Esophagus squamous epithelium (tissue), 5 donors: ENCODE results near the gene ACAA1. TPM values are rescaled to one million over a fixed set of nuclear protein-coding genes. Genes with fewer than 3 reads are reported as not detected.

Experiments used
- DNase-seq: peaks from one replicate; lab custom pipeline; 2025; lab: John Stamatoyannopoulos, UW
- H3K27ac ChIP-seq, 4 donors: fragments of 200-600 bp; sonication (generic); one replicate each; pipeline ENCODE4 v1.5.1; 2016 to 2019; ENCODE audit warnings: mild to moderate bottlenecking in 1 of 4
- H3K27me3 ChIP-seq, 4 donors: fragments of 200-600 bp; sonication (generic); 1 replicate in 3 of 4; 2 replicates in 1 of 4; pipeline versions ENCODE4 v1.5.1 to v1.6.0; 2017 to 2021; ENCODE audit warnings: antibody characterized with exemption in 1 of 4
- H3K36me3 ChIP-seq, 3 donors: fragments of 200-600 bp; sonication (generic); one replicate each; pipeline ENCODE4 v1.5.1; 2016 to 2019
- H3K4me1 ChIP-seq, 3 donors: fragments of 200-600 bp; sonication (generic); one replicate each; pipeline ENCODE4 v1.5.1; 2017 to 2019
- H3K4me3 ChIP-seq, 4 donors: fragments of 200-600 bp; sonication (generic); 1 replicate in 3 of 4; 2 replicates in 1 of 4; pipeline ENCODE4 v1.5.1; 2016 to 2019; ENCODE audit warnings: mild to moderate bottlenecking in 2 of 4, moderate library complexity in 1 of 4
- H3K9me3 ChIP-seq, 3 donors: fragments of 200-600 bp; sonication (generic); one replicate each; pipeline ENCODE4 v1.5.1; 2016 to 2019
- CTCF ChIP-seq, 6 experiments: fragments of 450-650 bp in 4 of 6; fragments of 200-600 bp in 2 of 6; sonication (generic) in 2 of 6; IDR thresholded peaks; one replicate each; pipeline ENCODE4 v1.5.1; 2016 to 2019; ENCODE audit warnings: antibody characterized with exemption in 6 of 6, mild to moderate bottlenecking in 4 of 6, moderate library complexity in 4 of 6
- POLR2A ChIP-seq, 4 donors: fragments of 450-650 bp; IDR thresholded peaks; one replicate each; pipeline ENCODE4 v1.6.1; 2017; ENCODE audit warnings: antibody characterized with exemption in 4 of 4, mild to moderate bottlenecking in 4 of 4, moderate library complexity in 3 of 4
- WGBS, 2 donors: methylation state at CpG; one replicate each; pipeline ENCODE4 v1.1.5; 2018; 5-methylcytosine and 5-hydroxymethylcytosine counted together
- intact Hi-C: fragments of 100-400 bp; cut with DNase I; formaldehyde crosslinking; loops from one replicate; pipeline ENCODE4 v1.15.0; 2022
- total RNA-seq, 4 donors: library from RNA; depleted of rRNA; stranded (reverse); fragments of >200 nt; gene quantifications; one replicate each; pipeline ENCODE4 v1.1.0, GENCODE V29; 2016
- donor health status: DM: yes; HTN: yes; CAD: no.

The ACAA1 gene
- total RNA-seq, 4 donors from 2014 or later, result 63.5 to 75.2 (median 68.7) TPM

DNA sequence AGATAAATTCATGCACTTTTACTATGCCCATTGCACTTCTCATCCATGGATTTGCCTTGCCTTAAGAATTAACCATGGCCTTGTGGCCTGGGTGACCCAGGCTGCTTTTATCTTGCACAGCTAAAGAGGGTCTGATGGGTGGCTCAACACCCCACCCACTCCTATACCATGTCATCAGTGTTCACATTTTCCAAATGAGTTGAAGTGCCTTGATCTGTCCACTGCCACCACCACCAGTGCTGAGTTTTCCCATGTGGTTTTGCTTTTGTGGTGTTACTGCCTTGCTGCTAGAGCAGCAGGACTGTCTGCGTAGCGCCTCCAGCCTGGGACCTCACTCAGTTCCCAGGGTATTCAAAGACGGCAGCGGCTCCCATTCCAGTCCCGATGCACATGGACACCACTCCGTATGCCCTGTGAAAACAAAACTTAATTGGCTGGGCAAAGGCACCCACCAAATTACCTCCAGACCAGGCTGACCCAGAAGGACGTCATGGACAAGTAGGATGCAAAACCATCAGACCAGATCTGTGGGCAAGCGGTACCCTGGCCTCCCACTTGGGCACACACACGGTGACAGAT is 14.1 kb downstream of the ACAA1 start:
- 83 to 100% methylated on average over 1 to 7 of the region's 9 CpGs for WGBS, 2 donors
- Histone ChIP-seq H3K27ac (no peak overlapping the region), H3K4me3 (no peak overlapping the region), H3K9me3 (no peaks in the 10 kb centered on the region), H3K4me1 (peaks cover 0 to 5% (median 0%) of the 10 kb centered on the region in 3 donors), H3K36me3 (peaks cover 40 to 84% (median 50%) of the 10 kb centered on the region in 3 donors), H3K27me3 (no peaks in the 10 kb centered on the region)
- DNase-seq, result no peak
- intact Hi-C loops, result no loop called here
- TF ChIP-seq CTCF (IDR thresholded peaks at IDR 0.05) (no peak), POLR2A (IDR thresholded peaks at IDR 0.05) (no peak)

- intact Hi-C loops, result no loop called here
Observed at GRCh38 chr3:38121832-38122461, 15.0 kb downstream of the ACAA1 start.

GRCh38 chr3:38121451-38121831 is 15.5 kb downstream of the ACAA1 start:
- Histone ChIP-seq H3K4me1 (peaks cover 0 to 5% (median 0%) of the 10 kb centered on the region in 3 donors), H3K9me3 (no peaks in the 10 kb centered on the region), H3K27ac (no peak overlapping the region), H3K27me3 (no peaks in the 10 kb centered on the region), H3K4me3 (no peak overlapping the region), H3K36me3 (peaks cover 36 to 70% (median 38%) of the 10 kb centered on the region in 3 donors)
- no peak for DNase-seq
- intact Hi-C loops, result no loop called here
- 63% methylated on average over 1 of the region's 9 CpGs; no CpG with 5 or more reads in 1 of the 2 donors for WGBS, 2 donors
- no peak for TF ChIP-seq POLR2A (IDR thresholded peaks at IDR 0.05)
- TF ChIP-seq CTCF (IDR thresholded peaks at IDR 0.05), result no peak

More at GRCh38 chr3:38121832-38122461, 15.0 kb downstream of the ACAA1 start:
- Histone ChIP-seq H3K4me1 (peaks cover 0 to 5% (median 0%) of the 10 kb centered on the region in 3 donors), H3K27ac (no peak overlapping the region), H3K27me3 (no peaks in the 10 kb centered on the region), H3K4me3 (no peak overlapping the region), H3K9me3 (no peaks in the 10 kb centered on the region), H3K36me3 (peaks cover 39 to 75% (median 43%) of the 10 kb centered on the region in 3 donors)
- TF ChIP-seq POLR2A (IDR thresholded peaks at IDR 0.05) (no peak), CTCF (IDR thresholded peaks at IDR 0.05) (no peak)
- 83 to 92% methylated on average over 1 to 2 of the region's 13 CpGs for WGBS, 2 donors
- no peak for DNase-seq

DNA sequence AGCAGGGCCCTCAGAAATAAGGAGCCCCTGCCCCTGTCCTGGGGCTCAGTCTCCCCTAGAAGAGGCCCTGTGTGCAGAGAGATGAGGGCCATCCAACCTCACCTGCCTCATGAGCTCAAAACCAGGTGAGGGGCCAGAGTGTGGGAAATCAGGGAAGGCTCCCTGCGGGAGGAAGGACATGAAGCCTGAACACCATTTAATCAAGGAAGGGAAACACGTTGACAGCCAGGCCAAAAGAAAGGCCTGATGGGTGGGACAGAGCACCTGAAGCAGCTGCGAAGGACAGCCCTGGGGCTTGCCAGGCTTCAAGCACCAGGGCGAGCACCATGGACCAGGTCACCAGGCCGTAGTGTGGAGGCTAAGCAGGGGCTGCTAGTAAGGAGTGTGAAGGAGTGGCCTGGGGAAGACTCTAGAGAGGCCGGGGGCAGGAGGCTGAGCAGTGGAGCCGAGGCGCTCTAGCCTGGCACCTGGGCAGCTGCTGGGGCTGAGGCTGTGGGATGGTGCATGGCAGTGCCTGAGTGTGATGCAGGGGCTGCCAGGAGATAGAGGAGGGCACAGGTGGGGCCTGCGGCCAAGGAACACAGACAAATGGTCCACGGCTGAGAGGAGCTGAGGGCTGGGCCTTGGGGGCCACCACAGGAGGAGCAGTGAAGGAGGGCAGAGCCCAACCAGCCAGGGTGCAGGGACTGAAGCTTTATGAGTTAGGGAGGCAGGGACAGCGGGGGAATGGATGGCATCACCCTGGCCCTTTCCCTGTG is 16.1 kb downstream of the ACAA1 start:
- Histone ChIP-seq H3K4me1 (peaks cover 0 to 5% (median 0%) of the 10 kb centered on the region in 3 donors), H3K27me3 (no peaks in the 10 kb centered on the region), H3K9me3 (no peaks in the 10 kb centered on the region), H3K4me3 (no peak overlapping the region), H3K36me3 (peaks cover 30 to 65% (median 32%) of the 10 kb centered on the region in 3 donors), H3K27ac (no peak overlapping the region)
- TF ChIP-seq CTCF (IDR thresholded peaks at IDR 0.05) (no peak), POLR2A (IDR thresholded peaks at IDR 0.05) (no peak)
- intact Hi-C loops, result no loop called here
- 78% methylated on average over 6 to 8 of the region's 11 CpGs for WGBS, 2 donors
- DNase-seq, result no peak
